Measurements from ENCODE around the gene VSTM2L.
A peak's percentile ranks its signal among the peaks of the same experiment; 100 is the strongest.
"Not testable (repeated sequence)": the region's sequence is repeated elsewhere in the genome, so short reads cannot be mapped to it uniquely, and the experiment has no call there.

VSTM2L gene

GRCh38 chr20:37939701-37940560 is 37.0 kb downstream of the VSTM2L start:
- peak; percentile 23 for DNase-seq

- peak; percentile 8 for DNase-seq
These were observed 37.9 kb downstream of the VSTM2L start for GRCh38 chr20:37940858-37941257.

- DNase-seq, result peak; percentile 45
These were observed 38.4 kb downstream of the VSTM2L start for GRCh38 chr20:37941332-37941731.

- peak; percentile 1 for DNase-seq
These were observed 39.1 kb downstream of the VSTM2L start for GRCh38 chr20:37941992-37942391.

- peak; percentile 8 for DNase-seq
These were observed 40.1 kb downstream of the VSTM2L start for GRCh38 chr20:37943033-37943432.

GRCh38 chr20:37943501-37944455 is 40.9 kb downstream of the VSTM2L start:
- peak; percentile 17 for DNase-seq

GRCh38 chr20:37944456-37944981 is 41.6 kb downstream of the VSTM2L start:
- DNase-seq, result peak; percentile 38

- no peak for DNase-seq
These were observed 42.2 kb downstream of the VSTM2L start for GRCh38 chr20:37945091-37945547.

GRCh38 chr20:37946946-37947345 is 44.0 kb downstream of the VSTM2L start:
- DNase-seq, result peak; percentile 15

GRCh38 chr20:37947943-37948342 is 45.0 kb downstream of the VSTM2L start:
- DNase-seq, result no peak

- peak; percentile 10 for DNase-seq
These were observed 46.0 kb downstream of the VSTM2L start for GRCh38 chr20:37948956-37949355.

- peak; percentile 12 for DNase-seq
These were observed 51.3 kb downstream of the VSTM2L start for GRCh38 chr20:37954190-37954589.

- DNase-seq, result peak; percentile 4
These were observed 51.7 kb downstream of the VSTM2L start for GRCh38 chr20:37954626-37955025.

GRCh38 chr20:37955511-37955910 is 52.6 kb downstream of the VSTM2L start:
- peak; percentile 8 for DNase-seq

- peak; percentile 2 for DNase-seq
These were observed 53.2 kb downstream of the VSTM2L start for GRCh38 chr20:37956107-37956585.

- peak; percentile 1 for DNase-seq
These were observed 56.1 kb downstream of the VSTM2L start for GRCh38 chr20:37958856-37959520.

GRCh38 chr20:37961066-37961465 is 58.1 kb downstream of the VSTM2L start:
- DNase-seq, result no peak

- not testable (repeated sequence) for DNase-seq
These were observed 60.6 kb downstream of the VSTM2L start for GRCh38 chr20:37963483-37963882.

GRCh38 chr20:37968841-37969401 is 66.0 kb downstream of the VSTM2L start:
- DNase-seq, result peak; percentile 22

GRCh38 chr20:37969949-37970855 is 67.3 kb downstream of the VSTM2L start:
- peak; percentile 8 for DNase-seq

- peak; percentile 25 for DNase-seq
These were observed 67.9 kb downstream of the VSTM2L start for GRCh38 chr20:37970856-37971245.

Data from activated CD8-positive, alpha-beta memory T cell treated with anti-CD3 and anti-CD28 coated beads, Interleukin-2, amount 50 U/mL, for 48 hours (primary cell).